Activated naive CD4-positive, alpha-beta T cell treated with anti-CD3 and anti-CD28 coated beads, Interleukin-2, amount 50 U/mL, for 24 hours (primary cell): ENCODE results near the gene AUTS2.
A peak's percentile ranks its signal among the peaks of the same experiment; 100 is the strongest.

ENCODE experiments used
- H3K27ac Mint-ChIP-seq: one replicate; pipeline ENCODE4 v1.8.0; 2021; ENCODE audit warnings: mild to moderate bottlenecking, mixed read lengths
- H3K27me3 Mint-ChIP-seq: one replicate; pipeline ENCODE4 v1.8.0; 2021; ENCODE audit warnings: mixed read lengths
- H3K36me3 Mint-ChIP-seq: one replicate; pipeline ENCODE4 v1.8.0; 2021; ENCODE audit warnings: mixed read lengths
- H3K4me1 Mint-ChIP-seq: one replicate; pipeline ENCODE4 v1.8.0; 2021; ENCODE audit warnings: mixed read lengths
- H3K4me3 Mint-ChIP-seq: one replicate; pipeline ENCODE4 v1.8.0; 2021; ENCODE audit warnings: mild to moderate bottlenecking, mixed read lengths
- H3K9me3 Mint-ChIP-seq: one replicate; pipeline ENCODE4 v1.8.0; 2021; ENCODE audit warnings: mixed read lengths

AUTS2 gene

DNA sequence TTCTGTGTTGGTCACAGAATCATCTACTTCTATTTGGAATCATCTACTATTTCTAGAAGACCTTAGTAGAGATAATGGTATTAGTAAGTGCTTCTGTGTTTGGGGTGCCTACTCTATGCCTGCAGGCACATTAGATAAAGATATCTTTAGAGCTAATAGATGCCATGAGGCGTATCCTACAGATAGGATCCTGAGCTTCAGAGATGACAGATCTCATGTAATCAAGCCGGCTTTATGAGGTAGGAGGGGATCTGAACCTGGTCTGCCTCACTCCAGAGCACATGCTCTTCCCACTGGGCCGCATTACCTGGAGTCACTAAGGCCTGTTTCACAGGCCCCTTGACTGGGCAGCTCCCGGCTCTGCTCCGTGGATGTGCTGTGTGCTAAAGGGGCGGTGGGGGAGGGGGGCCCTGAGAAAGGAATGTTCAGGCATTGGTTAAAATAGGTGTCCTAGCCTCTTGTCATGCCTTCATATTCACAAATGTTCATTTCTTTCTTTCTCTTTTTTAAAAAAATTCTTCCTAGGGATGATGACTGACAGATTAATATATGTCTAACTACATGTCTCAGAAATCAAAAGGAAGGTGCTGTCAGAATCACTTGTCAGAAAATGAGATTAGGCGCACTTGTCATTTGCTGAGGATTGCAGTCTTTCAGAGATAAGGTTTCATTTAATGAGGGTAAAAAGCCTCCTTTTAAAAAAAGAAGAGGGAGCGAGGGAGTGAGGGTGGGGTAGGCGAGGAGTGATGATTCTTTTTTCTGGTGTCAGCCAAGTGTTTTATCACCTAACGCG is 1075.7 kb downstream of the AUTS2 start:
- H3K36me3 Mint-ChIP-seq, result no peaks in the 10 kb centered on the region
- peaks cover 3% of the 10 kb centered on the region for H3K4me1 Mint-ChIP-seq
- H3K27me3 Mint-ChIP-seq, result no peaks in the 10 kb centered on the region
- no peak overlapping the region for H3K27ac Mint-ChIP-seq
- no peak overlapping the region for H3K4me3 Mint-ChIP-seq
- H3K9me3 Mint-ChIP-seq, result no peaks in the 10 kb centered on the region

GRCh38 chr7:70674571-70675010 is 1076.3 kb downstream of the AUTS2 start:
- Mint-ChIP-seq H3K9me3 (no peaks in the 10 kb centered on the region), H3K4me3 (no peak overlapping the region), H3K27ac (no peak overlapping the region), H3K27me3 (no peaks in the 10 kb centered on the region), H3K36me3 (no peaks in the 10 kb centered on the region), H3K4me1 (peaks cover 2% of the 10 kb centered on the region)

DNA sequence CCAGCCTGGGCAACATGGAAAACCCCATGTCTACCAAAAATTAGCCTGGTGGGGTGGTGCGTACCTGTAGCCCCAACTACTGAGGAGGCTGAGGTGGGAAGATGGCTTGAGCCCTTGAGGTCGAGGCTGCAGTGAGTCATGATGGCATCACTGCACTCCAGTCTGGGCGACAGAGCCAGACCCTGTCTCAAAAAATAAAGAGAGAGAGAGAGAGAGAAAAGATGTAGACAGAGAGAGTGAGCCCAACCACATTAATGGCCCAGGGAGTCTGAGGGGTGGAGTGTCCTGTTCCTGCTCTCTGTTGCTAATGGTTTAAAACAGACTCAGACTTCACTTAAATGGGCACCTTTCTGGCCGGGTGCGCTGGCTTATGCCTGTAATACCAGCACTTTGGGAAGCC is 1078.0 kb downstream of the AUTS2 start:
- Mint-ChIP-seq H3K9me3 (no peaks in the 10 kb centered on the region), H3K27me3 (no peaks in the 10 kb centered on the region), H3K36me3 (no peaks in the 10 kb centered on the region), H3K4me3 (no peak overlapping the region), H3K27ac (peak overlapping the region; percentile 85), H3K4me1 (no peaks in the 10 kb centered on the region)

- H3K9me3 Mint-ChIP-seq, result no peaks in the 10 kb centered on the region
- H3K4me3 Mint-ChIP-seq, result no peak overlapping the region
- no peaks in the 10 kb centered on the region for H3K36me3 Mint-ChIP-seq
- no peaks in the 10 kb centered on the region for H3K27me3 Mint-ChIP-seq
- peaks cover 9% of the 10 kb centered on the region for H3K4me1 Mint-ChIP-seq
- H3K27ac Mint-ChIP-seq, result no peak overlapping the region
Measured at GRCh38 chr7:70678621-70679251, 1080.5 kb downstream of the AUTS2 start.

DNA sequence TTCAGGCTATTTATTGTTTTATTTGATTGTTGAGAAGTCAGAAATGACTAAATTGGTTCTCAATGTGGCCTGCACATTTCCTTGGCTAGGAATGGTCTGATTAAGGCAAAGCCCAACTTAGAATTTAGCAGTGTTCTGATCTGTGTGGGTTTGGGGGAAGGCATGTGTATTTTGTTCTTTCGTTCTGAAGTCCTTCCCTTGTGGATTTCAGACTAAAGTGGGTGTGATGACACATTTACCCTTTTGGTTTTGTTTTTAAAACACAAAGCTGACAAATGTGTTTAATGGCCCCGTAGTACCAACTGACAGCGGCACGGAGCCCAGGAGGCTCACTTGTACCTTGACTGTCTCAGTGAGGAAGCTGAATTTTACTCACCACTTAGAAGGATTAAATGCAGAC is 1081.4 kb downstream of the AUTS2 start:
- H3K36me3 Mint-ChIP-seq, result no peaks in the 10 kb centered on the region
- H3K4me3 Mint-ChIP-seq, result no peak overlapping the region
- H3K4me1 Mint-ChIP-seq, result peaks cover 9% of the 10 kb centered on the region
- no peaks in the 10 kb centered on the region for H3K9me3 Mint-ChIP-seq
- no peaks in the 10 kb centered on the region for H3K27me3 Mint-ChIP-seq
- no peak overlapping the region for H3K27ac Mint-ChIP-seq

DNA sequence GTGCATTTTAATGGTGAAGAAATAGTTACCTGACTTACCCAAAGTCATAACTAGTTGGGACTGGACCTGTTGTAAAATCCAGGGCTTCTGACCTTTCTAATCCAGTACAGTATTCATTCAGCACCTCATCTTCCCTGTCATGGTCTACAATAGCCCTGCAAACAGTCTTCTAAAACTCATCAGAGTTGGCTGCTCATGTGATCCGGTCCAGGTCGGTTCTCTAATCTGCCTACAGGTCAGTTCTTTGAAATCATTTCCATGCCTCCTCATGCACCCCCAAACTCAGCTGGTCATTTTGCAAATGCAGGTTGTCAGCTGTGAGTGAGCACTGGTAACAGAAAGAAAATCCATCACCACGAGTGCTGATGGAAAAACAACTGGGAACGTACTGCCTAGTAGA is 1082.0 kb downstream of the AUTS2 start:
- H3K4me3 Mint-ChIP-seq, result no peak overlapping the region
- peaks cover 9% of the 10 kb centered on the region for H3K4me1 Mint-ChIP-seq

GRCh38 chr7:70680743-70681468 is 1082.6 kb downstream of the AUTS2 start:
- no peaks in the 10 kb centered on the region for H3K9me3 Mint-ChIP-seq
- H3K27me3 Mint-ChIP-seq, result no peaks in the 10 kb centered on the region
- H3K4me3 Mint-ChIP-seq, result no peak overlapping the region
- peaks cover 9% of the 10 kb centered on the region for H3K4me1 Mint-ChIP-seq
- no peak overlapping the region for H3K27ac Mint-ChIP-seq
- no peaks in the 10 kb centered on the region for H3K36me3 Mint-ChIP-seq

More for the DNA sequence above, 1082.0 kb downstream of the AUTS2 start:
- Mint-ChIP-seq H3K27ac (no peak overlapping the region), H3K9me3 (no peaks in the 10 kb centered on the region), H3K27me3 (no peaks in the 10 kb centered on the region), H3K36me3 (no peaks in the 10 kb centered on the region)

DNA sequence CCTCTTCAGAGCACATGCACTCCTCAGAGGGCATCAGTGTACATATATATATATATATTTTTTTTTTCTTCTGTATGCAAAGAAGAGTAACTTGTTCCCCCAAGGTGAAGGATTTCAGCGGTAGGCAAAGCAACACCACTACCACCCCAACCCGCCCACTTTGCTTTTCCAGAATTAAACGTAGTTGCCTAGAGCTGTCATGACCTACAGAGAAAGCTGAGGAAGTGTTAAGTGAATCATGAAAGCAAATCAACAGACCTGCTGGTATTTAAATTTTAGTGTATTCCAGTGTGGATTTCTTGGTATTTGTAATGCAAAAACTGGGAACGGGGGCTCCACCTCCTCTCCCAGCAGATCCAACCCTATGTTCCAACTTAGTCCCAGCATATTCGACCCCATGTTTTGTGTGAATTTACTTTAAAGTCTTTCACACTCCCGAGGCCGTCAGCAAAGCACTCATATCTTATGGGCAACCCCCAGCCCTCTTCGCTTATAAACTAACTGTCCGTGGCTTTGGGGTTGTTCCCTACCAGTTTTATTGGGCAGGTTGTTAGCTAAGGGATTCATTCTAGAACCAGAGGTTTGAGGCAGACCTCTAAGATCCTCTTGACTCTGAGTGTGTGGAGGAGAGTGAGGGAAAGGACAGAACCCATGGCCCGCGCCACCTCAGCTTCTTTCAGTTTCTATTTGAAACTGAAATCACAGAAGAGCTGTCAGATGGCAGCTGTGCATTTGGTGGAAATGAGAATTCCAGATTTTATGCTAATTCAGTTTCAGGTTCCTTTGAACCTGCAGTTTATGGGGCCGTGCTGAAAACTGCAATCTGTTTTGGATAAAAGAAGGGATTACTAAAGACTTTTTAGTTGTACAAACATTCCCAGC is 1083.4 kb downstream of the AUTS2 start:
- no peaks in the 10 kb centered on the region for H3K36me3 Mint-ChIP-seq
- no peaks in the 10 kb centered on the region for H3K9me3 Mint-ChIP-seq
- peaks cover 9% of the 10 kb centered on the region for H3K4me1 Mint-ChIP-seq
- no peaks in the 10 kb centered on the region for H3K27me3 Mint-ChIP-seq
- no peak overlapping the region for H3K27ac Mint-ChIP-seq
- peak overlapping the region; percentile 50 for H3K4me3 Mint-ChIP-seq

- Mint-ChIP-seq H3K27me3 (no peaks in the 10 kb centered on the region), H3K4me3 (no peak overlapping the region), H3K27ac (no peak overlapping the region), H3K4me1 (peaks cover 9% of the 10 kb centered on the region), H3K9me3 (no peaks in the 10 kb centered on the region), H3K36me3 (no peaks in the 10 kb centered on the region)
Measured at GRCh38 chr7:70684173-70684572, 1085.9 kb downstream of the AUTS2 start.

GRCh38 chr7:70693321-70693685 is 1095.0 kb downstream of the AUTS2 start:
- Mint-ChIP-seq H3K27me3 (peaks cover 33% of the 10 kb centered on the region), H3K36me3 (no peaks in the 10 kb centered on the region), H3K4me3 (peak overlapping the region; percentile 64), H3K27ac (no peak overlapping the region), H3K9me3 (no peaks in the 10 kb centered on the region), H3K4me1 (peaks cover 14% of the 10 kb centered on the region)

DNA sequence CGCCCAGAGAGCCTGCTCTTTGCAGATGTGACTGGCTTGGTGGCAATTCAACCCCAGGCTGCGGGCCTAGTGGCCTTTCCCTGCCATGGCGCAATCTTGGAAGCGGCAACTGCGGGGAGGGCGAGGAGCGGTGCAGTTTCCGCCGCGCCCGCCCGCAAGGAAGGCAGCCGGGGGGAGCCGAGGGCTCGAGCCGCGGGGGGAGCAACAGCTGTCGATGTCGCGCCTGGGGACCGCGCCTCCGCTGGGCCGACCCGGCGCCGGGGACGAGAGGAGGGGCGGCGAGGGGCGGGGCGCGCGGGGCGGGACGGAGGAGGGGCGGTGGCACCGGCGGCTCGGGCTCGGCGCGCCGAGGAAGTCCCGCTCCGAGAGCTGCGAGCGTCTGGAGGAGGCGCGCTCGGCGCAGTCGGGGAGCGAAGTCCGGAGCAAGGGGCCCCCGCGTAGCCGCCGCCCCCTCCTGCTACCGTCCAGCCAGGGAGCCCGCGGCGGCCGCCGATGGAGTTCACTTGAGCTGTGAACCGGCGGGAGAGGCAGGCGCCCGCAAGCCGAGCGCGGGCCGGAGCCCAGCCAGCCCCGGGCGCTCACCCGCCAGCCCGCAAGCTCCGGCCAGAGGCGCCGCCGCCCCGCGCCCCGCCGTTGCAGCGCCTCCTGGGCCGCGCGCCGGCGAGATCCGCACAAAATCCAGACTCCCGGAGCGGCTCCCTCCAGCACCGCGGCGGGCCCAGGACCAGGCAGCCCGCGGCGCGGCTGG is 1095.6 kb downstream of the AUTS2 start:
- H3K4me1 Mint-ChIP-seq, result peaks cover 14% of the 10 kb centered on the region

DNA sequence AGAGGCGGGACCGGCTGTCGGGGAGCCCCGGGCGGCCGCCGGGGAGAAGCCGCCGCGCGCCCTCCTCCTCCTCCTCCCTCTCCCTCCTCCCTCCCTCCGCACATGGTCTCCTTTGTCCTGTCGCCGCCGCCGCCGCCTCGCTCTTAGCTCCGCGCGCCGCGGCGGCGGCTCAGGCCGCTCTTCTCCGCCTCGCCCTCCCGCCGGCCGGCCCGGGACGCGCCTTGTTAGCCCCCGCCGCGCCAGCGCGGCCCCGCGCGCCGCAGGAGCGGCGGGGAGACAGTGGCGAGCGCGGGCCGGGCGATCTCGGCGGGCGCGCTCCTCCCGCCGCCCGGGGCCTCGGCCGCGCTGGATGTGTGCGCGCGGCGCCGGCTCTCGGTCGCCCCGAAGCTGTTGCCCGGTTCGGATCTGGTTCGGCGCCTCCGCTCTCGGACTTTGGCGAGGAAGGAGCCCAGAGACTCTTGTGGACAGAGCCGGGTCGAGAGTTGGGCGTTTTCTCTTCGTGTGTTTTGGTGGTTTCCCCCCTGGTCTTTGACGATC is 1096.2 kb downstream of the AUTS2 start:
- H3K4me1 Mint-ChIP-seq, result peaks cover 14% of the 10 kb centered on the region
- H3K27me3 Mint-ChIP-seq, result peaks cover 39% of the 10 kb centered on the region
- no peak overlapping the region for H3K27ac Mint-ChIP-seq
- H3K9me3 Mint-ChIP-seq, result no peaks in the 10 kb centered on the region
- peak overlapping the region; percentile 65 for H3K4me3 Mint-ChIP-seq
- H3K36me3 Mint-ChIP-seq, result no peaks in the 10 kb centered on the region

More for the DNA sequence above, 1095.6 kb downstream of the AUTS2 start:
- Mint-ChIP-seq H3K9me3 (no peaks in the 10 kb centered on the region), H3K36me3 (no peaks in the 10 kb centered on the region), H3K4me3 (peak overlapping the region; percentile 64), H3K27ac (no peak overlapping the region), H3K27me3 (peaks cover 38% of the 10 kb centered on the region)

DNA sequence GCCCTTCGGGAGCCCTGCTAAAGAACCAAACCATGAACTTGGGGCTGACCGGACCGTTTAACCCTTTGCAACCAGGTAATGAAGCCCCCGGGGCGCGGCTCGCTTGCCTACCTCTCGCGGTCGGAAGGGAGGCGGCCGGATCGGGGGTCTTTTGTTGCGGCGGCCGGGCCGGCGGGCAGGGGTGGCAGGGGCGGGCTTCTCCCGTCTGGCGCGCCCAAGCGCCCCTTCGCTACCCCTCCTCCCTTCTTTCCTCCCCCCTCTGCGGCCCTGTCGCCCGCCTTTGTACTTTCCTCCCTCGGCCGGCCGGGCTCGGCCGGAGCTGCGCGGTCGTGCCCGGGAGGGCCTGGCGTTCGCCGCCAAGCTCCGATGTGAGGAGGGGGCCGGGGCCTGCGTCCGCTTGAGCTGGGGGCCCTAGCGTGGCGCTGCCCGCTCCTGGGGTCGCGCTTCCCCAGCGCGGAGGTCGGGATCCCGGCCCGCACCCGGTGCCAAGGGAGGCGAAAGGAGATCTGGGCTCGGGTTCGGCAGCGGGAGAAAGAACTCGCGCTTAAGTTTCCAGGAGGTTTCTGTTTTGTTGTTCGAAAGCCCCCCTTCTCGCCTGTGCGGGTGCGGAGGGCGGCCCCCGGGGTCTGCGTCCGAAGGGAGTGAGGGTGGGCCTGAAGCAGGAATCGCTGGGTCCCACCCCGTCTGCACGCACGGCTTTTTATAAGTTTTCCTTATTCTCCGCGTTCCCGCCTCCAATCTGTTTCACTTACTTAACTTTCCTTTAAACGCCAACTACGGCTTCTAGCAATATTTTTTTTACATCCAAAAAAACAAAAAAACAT is 1096.9 kb downstream of the AUTS2 start:
- H3K4me1 Mint-ChIP-seq, result peaks cover 14% of the 10 kb centered on the region
- no peaks in the 10 kb centered on the region for H3K36me3 Mint-ChIP-seq
- H3K27ac Mint-ChIP-seq, result no peak overlapping the region

DNA sequence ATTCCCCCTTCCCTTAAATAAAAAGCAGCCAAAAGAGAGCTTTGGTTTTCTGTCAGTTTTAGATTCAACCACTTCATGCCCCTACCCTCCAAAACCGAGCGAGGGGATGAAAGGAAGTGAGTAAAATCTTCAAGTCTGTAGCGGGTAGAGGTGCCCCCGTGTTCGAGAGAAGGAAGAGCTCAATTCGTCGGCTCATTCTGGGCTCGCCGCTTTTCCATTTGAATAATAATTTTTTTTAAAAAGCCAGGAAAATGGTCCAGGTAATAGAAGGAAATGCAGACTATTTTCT is 1097.5 kb downstream of the AUTS2 start:
- Mint-ChIP-seq H3K36me3 (no peaks in the 10 kb centered on the region), H3K27ac (no peak overlapping the region), H3K9me3 (no peaks in the 10 kb centered on the region), H3K4me1 (peaks cover 14% of the 10 kb centered on the region), H3K27me3 (peaks cover 39% of the 10 kb centered on the region), H3K4me3 (peak overlapping the region; percentile 93)

More for the DNA sequence above, 1096.9 kb downstream of the AUTS2 start:
- Mint-ChIP-seq H3K4me3 (peak overlapping the region; percentile 93), H3K9me3 (no peaks in the 10 kb centered on the region), H3K27me3 (peaks cover 39% of the 10 kb centered on the region)
